GM20000 (cell line): ENCODE measurements around the gene FAU.

Experiments
- DNase-seq: peaks from one replicate; pipeline ENCODE4 v3.0.0; 2012; ENCODE audit warnings: low spot score
- CTCF ChIP-seq: IDR thresholded peaks from 2 replicates; pipeline ENCODE4 v1.5.1; 2012; ENCODE audit warnings: mild to moderate bottlenecking, control low read depth; ENCODE audit errors: extremely low read depth, missing control alignments

The FAU gene

DNA sequence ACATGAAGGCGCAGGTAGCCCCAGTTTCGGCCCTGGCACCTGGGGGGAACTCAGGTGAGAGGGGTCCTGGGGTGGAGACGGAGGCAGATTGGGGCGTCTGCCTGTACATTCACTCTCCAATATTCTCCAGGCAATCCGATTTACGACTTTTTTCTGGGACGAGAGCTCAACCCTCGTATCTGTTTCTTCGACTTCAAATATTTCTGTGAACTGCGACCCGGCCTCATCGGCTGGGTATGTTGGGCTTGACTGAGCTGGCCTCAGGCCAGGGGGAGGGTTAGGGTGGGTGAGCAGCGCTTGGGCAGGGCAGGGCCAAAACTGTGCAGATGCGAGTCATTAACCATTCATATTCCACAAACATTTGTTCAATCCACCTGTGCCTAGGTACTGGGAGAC lies 8.6 kb downstream of the FAU start:
- no peak for DNase-seq
- no peak for TF ChIP-seq CTCF

GRCh38 chr11:65112546-65113360 lies 9.2 kb downstream of the FAU start:
- DNase-seq: peak; percentile 84
- TF ChIP-seq CTCF: peak; percentile 98

DNA sequence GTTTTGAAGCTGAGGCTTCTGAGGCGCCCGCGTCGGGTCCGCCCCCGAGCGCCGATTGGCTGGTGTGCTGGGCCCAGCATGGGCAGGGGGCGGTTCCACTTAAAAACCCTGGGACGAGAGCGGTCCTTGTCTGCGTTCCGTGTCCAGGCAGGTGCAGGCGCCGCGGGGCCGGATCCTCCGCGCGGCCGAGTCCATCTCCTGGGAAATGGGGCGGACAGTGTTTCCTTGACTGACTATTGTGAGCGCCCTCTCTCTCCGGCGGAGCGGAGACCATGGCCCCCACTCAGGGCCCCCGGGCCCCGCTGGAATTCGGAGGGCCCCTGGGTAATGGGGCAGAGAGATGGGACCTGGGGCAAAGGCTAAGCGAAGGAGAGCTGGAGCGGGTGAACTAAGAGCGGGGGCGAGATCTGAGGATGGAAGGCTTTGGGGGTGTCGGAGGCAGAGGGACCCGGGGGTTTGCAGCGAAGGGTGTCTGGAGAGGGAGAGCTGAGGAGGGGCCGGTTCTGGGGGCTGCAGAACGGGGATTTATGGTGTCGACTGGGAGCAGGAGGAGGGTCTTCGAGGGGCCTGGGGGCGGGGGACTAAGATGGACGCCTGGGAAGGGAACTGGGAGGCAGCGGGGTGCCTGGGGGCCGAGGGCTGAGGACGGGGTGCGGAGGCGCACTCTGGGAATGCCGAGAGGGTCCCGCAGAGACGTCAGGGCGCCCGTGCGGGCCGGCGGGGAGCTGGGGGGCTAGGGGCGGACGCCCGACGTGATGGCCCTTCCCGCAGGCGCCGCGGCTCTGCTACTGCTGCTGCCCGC lies 10.0 kb downstream of the FAU start, which contains the start of gene TM7SF2:
TSS of gene TM7SF2 (plus strand) at position 129 of the 802 bp plus-strand sequence. CDS start at position 273, 144 bp downstream.
- DNase-seq: peak; percentile 98
- TF ChIP-seq CTCF: no peak

DNA sequence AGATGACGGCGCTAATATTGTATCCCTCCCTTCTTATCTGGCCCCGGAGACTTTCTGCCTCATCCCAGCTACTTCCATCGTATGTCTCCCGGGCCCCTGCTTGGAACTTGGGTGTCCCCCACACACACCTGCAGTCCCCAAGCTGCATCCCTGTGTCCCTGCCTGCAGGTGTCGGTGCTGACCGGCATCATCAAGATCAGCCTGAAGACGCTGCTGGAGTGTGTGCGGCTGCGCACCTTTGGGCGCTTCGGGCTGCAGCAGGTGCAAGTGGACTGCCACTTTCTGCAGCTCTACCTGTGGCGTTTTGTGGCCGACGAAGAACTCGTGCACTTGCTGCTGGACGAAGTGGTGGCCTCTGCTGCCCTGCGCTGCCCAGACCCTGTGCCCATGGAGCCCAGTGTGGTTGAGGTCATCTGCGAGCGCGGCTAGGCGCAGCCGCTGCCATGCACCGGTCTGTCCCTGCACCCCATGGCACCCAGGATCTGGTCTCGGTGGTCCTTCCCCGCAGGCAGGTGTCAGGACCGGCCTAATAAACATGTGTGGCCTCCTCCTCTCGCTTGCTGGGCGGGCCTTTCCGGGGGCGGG lies 10.7 kb downstream of the FAU start:
- DNase-seq: no peak
- TF ChIP-seq CTCF: no peak

- peak; percentile 93 for TF ChIP-seq CTCF
- DNase-seq: peak; percentile 95
Observed at GRCh38 chr11:65110354-65110861, 11.5 kb downstream of the FAU start.

- no peak for TF ChIP-seq CTCF
- no peak for DNase-seq
Observed at GRCh38 chr11:65109231-65110198, 12.4 kb downstream of the FAU start.
